Fibroblast of the conjunctiva (primary cell): ENCODE data around the gene WDPCP.
"Not testable (repeated sequence)": the region's sequence is repeated elsewhere in the genome, so short reads cannot be mapped to it uniquely, and the experiment has no call there.

Experiments used
- DNase-seq: peaks from one replicate; pipeline ENCODE4 v3.0.0-alpha.2; 2010; ENCODE audit warnings: low read depth

WDPCP gene

GRCh38 chr2:63357722-63358121 is 230.6 kb downstream of the WDPCP start:
- not testable (repeated sequence) for DNase-seq

- no peak for DNase-seq
These were observed 240.9 kb downstream of the WDPCP start for GRCh38 chr2:63347361-63347760.

- no peak for DNase-seq
These were observed 241.9 kb downstream of the WDPCP start for GRCh38 chr2:63346411-63346810.

- no peak for DNase-seq
These were observed 243.0 kb downstream of the WDPCP start for GRCh38 chr2:63345285-63345633.

- no peak for DNase-seq
These were observed 243.5 kb downstream of the WDPCP start for GRCh38 chr2:63344575-63345284.

- DNase-seq, result no peak
These were observed 244.7 kb downstream of the WDPCP start for GRCh38 chr2:63343397-63344109.

GRCh38 chr2:63340443-63340842 is 247.8 kb downstream of the WDPCP start:
- DNase-seq, result no peak

- no peak for DNase-seq
These were observed 253.4 kb downstream of the WDPCP start for GRCh38 chr2:63334910-63335309.

- no peak for DNase-seq
These were observed 261.8 kb downstream of the WDPCP start for GRCh38 chr2:63326473-63326872.

- DNase-seq, result not testable (repeated sequence)
These were observed 264.6 kb downstream of the WDPCP start for GRCh38 chr2:63323662-63324061.

GRCh38 chr2:63321973-63322372 is 266.3 kb downstream of the WDPCP start:
- not testable (repeated sequence) for DNase-seq

GRCh38 chr2:63320669-63321068 is 267.6 kb downstream of the WDPCP start:
- DNase-seq, result no peak

GRCh38 chr2:63310614-63311013 is 277.7 kb downstream of the WDPCP start:
- no peak for DNase-seq

GRCh38 chr2:63301481-63301880 is 286.8 kb downstream of the WDPCP start:
- no peak for DNase-seq

GRCh38 chr2:63300835-63301234 is 287.4 kb downstream of the WDPCP start:
- DNase-seq, result no peak

GRCh38 chr2:63287956-63288355 is 300.3 kb downstream of the WDPCP start:
- DNase-seq, result no peak

- DNase-seq, result not testable (repeated sequence)
These were observed 301.8 kb downstream of the WDPCP start for GRCh38 chr2:63286520-63286919.

- DNase-seq, result no peak
These were observed 305.0 kb downstream of the WDPCP start for GRCh38 chr2:63283273-63283672.

GRCh38 chr2:63272560-63272959 is 315.7 kb downstream of the WDPCP start:
- no peak for DNase-seq

GRCh38 chr2:63270717-63271116 is 317.6 kb downstream of the WDPCP start:
- no peak for DNase-seq

GRCh38 chr2:63268946-63269345 is 319.3 kb downstream of the WDPCP start:
- no peak for DNase-seq

- DNase-seq, result no peak
These were observed 327.1 kb downstream of the WDPCP start for GRCh38 chr2:63261137-63261621.

GRCh38 chr2:63257473-63257872 is 330.8 kb downstream of the WDPCP start:
- DNase-seq, result no peak

- no peak for DNase-seq
These were observed 339.1 kb downstream of the WDPCP start for GRCh38 chr2:63249161-63249560.
